Left cardiac atrium (tissue), 4 donors: ENCODE results near the gene MUCL3. TPM values are rescaled to one million over a fixed set of nuclear protein-coding genes. Genes with fewer than 3 reads are reported as not detected.
"Not testable (repeated sequence)": the region's sequence is repeated elsewhere in the genome, so short reads cannot be mapped to it uniquely, and the experiment has no call there.

Experiments
- ATAC-seq, 2 donors: fragments of 200-7000 bp; cut with Tn5 transposase; one replicate each; pipeline ENCODE4 v1.9.1; 2020; ENCODE audit warnings: mild to moderate bottlenecking in 2 of 2, moderate library complexity in 2 of 2
- DNase-seq: peaks from one replicate; pipeline ENCODE4 v3.0.0-alpha.2; 2020
- intact Hi-C, 2 donors: fragments of 100-400 bp; cut with DNase I; formaldehyde crosslinking; loops; one replicate each; pipeline versions ENCODE4 v1.14.1 to v1.15.1; 2022 to 2023
- long read RNA-seq: library from polyadenylated mRNA; unstranded; transcript quantifications from one replicate; pipeline ENCODE4 v2.0.0, GENCODE V29; 2021
- total RNA-seq, 2 donors: library from RNA; stranded (reverse); fragmentation: NEBNext Ultra II Directional; extraction: Animal tissue kit (Norgen Biotek cat#: 25700); gene quantifications; one replicate each; pipeline ENCODE4 v1.2.1, GENCODE V29; 2021
- donor health status: DM: no; HTN: yes; CAD: no.
- donor health status: DM: no; HTN: yes; CAD: no; lungs with severe emphysema.
- donor health status: DM: yes; HTN: yes; CAD: no.
- donor health status: Dilated cardiomyopathy.

MUCL3 gene
- not detected for total RNA-seq
- long read RNA-seq, result 0 reads

- intact Hi-C loops, result no loop called here
- no peak for DNase-seq
- ATAC-seq, result no peak
These were observed at the start of gene MUCL3 for GRCh38 chr6:30940361-30940986. Gene MUCL3 (plus strand): TSS chr6:30940973. CDS start chr6:30941000, 27 bp downstream.

GRCh38 chr6:30891450-30891723 lies 49.4 kb upstream of the MUCL3 start:
- no peak for DNase-seq
- intact Hi-C loops, result no loop called here

GRCh38 chr6:30891816-30892538 lies 48.8 kb upstream of the MUCL3 start:
- DNase-seq, result no peak
- intact Hi-C loops, result no loop called here

More at GRCh38 chr6:30891450-30891723, 49.4 kb upstream of the MUCL3 start:
- ATAC-seq, result no peak

GRCh38 chr6:30893001-30893591 lies 47.7 kb upstream of the MUCL3 start:
- intact Hi-C loops, result no loop called here
- DNase-seq (no peak), ATAC-seq (no peak)

More at GRCh38 chr6:30891816-30892538, 48.8 kb upstream of the MUCL3 start:
- no peak for ATAC-seq

GRCh38 chr6:30893666-30894065 lies 47.1 kb upstream of the MUCL3 start:
- ATAC-seq (no peak), DNase-seq (no peak)
- intact Hi-C loops, result no loop called here

GRCh38 chr6:30894381-30894780 lies 46.4 kb upstream of the MUCL3 start:
- ATAC-seq, result no peak
- no peak for DNase-seq
- intact Hi-C loops, result no loop called here

- no peak for ATAC-seq
- intact Hi-C loops, result no loop called here
- no peak for DNase-seq
These were observed 45.8 kb upstream of the MUCL3 start for GRCh38 chr6:30894935-30895334.

GRCh38 chr6:30895343-30895742 lies 45.4 kb upstream of the MUCL3 start:
- ATAC-seq (no peak), DNase-seq (no peak)
- intact Hi-C loops, result no loop called here

GRCh38 chr6:30896541-30896940 lies 44.2 kb upstream of the MUCL3 start:
- intact Hi-C loops, result no loop called here
- DNase-seq, result no peak
- no peak for ATAC-seq

GRCh38 chr6:30897882-30898281 lies 42.9 kb upstream of the MUCL3 start:
- DNase-seq, result no peak
- ATAC-seq, result no peak
- intact Hi-C loops, result no loop called here

- no peak for ATAC-seq
- intact Hi-C loops, result no loop called here
- no peak for DNase-seq
These were observed 41.9 kb upstream of the MUCL3 start for GRCh38 chr6:30898750-30899360.

GRCh38 chr6:30900863-30901417 lies 39.8 kb upstream of the MUCL3 start:
- no peak for ATAC-seq
- intact Hi-C loops, result no loop called here
- DNase-seq, result no peak

- intact Hi-C loops, result no loop called here
- DNase-seq, result no peak
- ATAC-seq, result no peak
These were observed 39.3 kb upstream of the MUCL3 start for GRCh38 chr6:30901436-30901835.

GRCh38 chr6:30902196-30902595 lies 38.6 kb upstream of the MUCL3 start:
- intact Hi-C loops, result not testable (repeated sequence)

GRCh38 chr6:30902709-30903108 lies 38.1 kb upstream of the MUCL3 start:
- ATAC-seq (no peak), DNase-seq (no peak)
- intact Hi-C loops, result no loop called here

More at GRCh38 chr6:30902196-30902595, 38.6 kb upstream of the MUCL3 start:
- ATAC-seq, DNase-seq: not testable (repeated sequence)

GRCh38 chr6:30903236-30903635 lies 37.5 kb upstream of the MUCL3 start:
- intact Hi-C loops, result no loop called here
- DNase-seq (no peak), ATAC-seq (no peak)

GRCh38 chr6:30907290-30907757 lies 33.4 kb upstream of the MUCL3 start:
- intact Hi-C loops, DNase-seq, ATAC-seq: not testable (repeated sequence)

GRCh38 chr6:30907758-30908591 lies 32.8 kb upstream of the MUCL3 start, which contains the start of gene GTF2H4:
Gene GTF2H4 (plus strand): TSS chr6:30908207.
- intact Hi-C loops, result no loop called here

GRCh38 chr6:30908700-30909099 lies 32.1 kb upstream of the MUCL3 start:
- intact Hi-C loops, result no loop called here
- ATAC-seq (no peak), DNase-seq (no peak)

More at GRCh38 chr6:30907758-30908591, 32.8 kb upstream of the MUCL3 start, which contains the start of gene GTF2H4:
- DNase-seq (peak; percentile 97), ATAC-seq (peak; percentile 98 to 99)
